ENCODE data around the gene CD58.
"Not testable (repeated sequence)": the region's sequence is repeated elsewhere in the genome, so short reads cannot be mapped to it uniquely, and the experiment has no call there.

The CD58 gene

GRCh38 chr1:116570358-116571214, at the start of gene CD58 (continued):
- TF ChIP-seq ZNF138 (tag by site-specific recombination; IDR thresholded peaks at IDR 0.05; ENCODE audit: borderline replicate concordance), result no peak

GRCh38 chr1:116620392-116620791, 49.6 kb upstream of the CD58 start:
- H3K4me3 ChIP-seq (ENCODE audit: low read depth, low read length); POLR2A ChIA-PET; CTCF ChIA-PET; H3K36me3 ChIP-seq (ENCODE audit: control insufficient read depth in 2 of 2, insufficient read depth in 1 of 2, low read length in 2 of 2); H3K27ac ChIP-seq (ENCODE audit: extremely low read depth, low read depth, low read length); H3K9me3 ChIP-seq (ENCODE audit: control insufficient read depth, insufficient read depth, low read depth, low read length); H3K4me1 ChIP-seq (ENCODE audit: control insufficient read depth, insufficient read depth, low read length): not testable (repeated sequence)
- TF ChIP-seq ZNF350 (tag by site-specific recombination; IDR thresholded peaks at IDR 0.05), result peak; percentile 88

DNA sequence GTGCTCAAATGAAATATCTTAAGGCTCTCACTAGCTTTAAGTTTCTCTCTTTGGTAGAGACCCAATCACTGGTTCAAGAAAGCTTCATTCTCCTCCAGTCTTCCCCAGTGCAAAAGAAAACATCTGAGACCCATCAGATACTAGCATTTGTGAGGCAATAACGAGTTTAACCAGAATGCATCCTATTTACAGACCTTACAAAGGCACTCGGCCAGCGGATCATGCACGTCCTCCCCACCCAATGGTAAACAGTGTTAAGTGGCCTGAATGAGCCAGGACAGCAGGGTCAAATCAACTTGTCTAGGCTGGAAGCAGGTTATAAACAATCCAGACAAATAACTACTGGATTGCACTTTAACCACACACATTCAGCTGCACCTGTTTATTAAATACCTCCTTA, 48.3 kb upstream of the CD58 start:
- H3K4me3 ChIP-seq (ENCODE audit: low read depth, low read length); H3K4me1 ChIP-seq (ENCODE audit: control insufficient read depth, insufficient read depth, low read length); H3K36me3 ChIP-seq (ENCODE audit: control insufficient read depth in 2 of 2, insufficient read depth in 1 of 2, low read length in 2 of 2); POLR2A ChIA-PET; H3K9me3 ChIP-seq (ENCODE audit: control insufficient read depth, insufficient read depth, low read depth, low read length); H3K27ac ChIP-seq (ENCODE audit: extremely low read depth, low read depth, low read length); CTCF ChIA-PET: not testable (repeated sequence)

GRCh38 chr1:116617808-116618207, 47.0 kb upstream of the CD58 start:
- H3K4me3 ChIP-seq (ENCODE audit: low read depth, low read length); H3K36me3 ChIP-seq (ENCODE audit: control insufficient read depth in 2 of 2, insufficient read depth in 1 of 2, low read length in 2 of 2); POLR2A ChIA-PET; CTCF ChIA-PET; H3K27ac ChIP-seq (ENCODE audit: extremely low read depth, low read depth, low read length); H3K9me3 ChIP-seq (ENCODE audit: control insufficient read depth, insufficient read depth, low read depth, low read length); H3K4me1 ChIP-seq (ENCODE audit: control insufficient read depth, insufficient read depth, low read length): not testable (repeated sequence)

- POLR2A ChIA-PET; H3K4me1 ChIP-seq (ENCODE audit: control insufficient read depth, insufficient read depth, low read length); CTCF ChIA-PET: not testable (repeated sequence)
Measured at GRCh38 chr1:116613825-116614224, 43.0 kb upstream of the CD58 start.

GRCh38 chr1:116609801-116610371, 39.1 kb upstream of the CD58 start:
- H3K9me3 ChIP-seq (ENCODE audit: control insufficient read depth, insufficient read depth, low read depth, low read length); H3K27ac ChIP-seq (ENCODE audit: extremely low read depth, low read depth, low read length); POLR2A ChIA-PET; H3K4me3 ChIP-seq (ENCODE audit: low read depth, low read length); H3K36me3 ChIP-seq (ENCODE audit: control insufficient read depth in 2 of 2, insufficient read depth in 1 of 2, low read length in 2 of 2); H3K4me1 ChIP-seq (ENCODE audit: control insufficient read depth, insufficient read depth, low read length): not testable (repeated sequence)
- CTCF ChIA-PET, result interaction anchor here (0.7 to 0.9 kb wide), 2 partner anchors 15 to 208 kb away, joined by 3 read pairs; no protein-coding TSS in a partner anchor

More at GRCh38 chr1:116613825-116614224, 43.0 kb upstream of the CD58 start:
- not testable (repeated sequence) for H3K36me3 ChIP-seq (ENCODE audit: control insufficient read depth in 2 of 2, insufficient read depth in 1 of 2, low read length in 2 of 2); H3K27ac ChIP-seq (ENCODE audit: extremely low read depth, low read depth, low read length); H3K4me3 ChIP-seq (ENCODE audit: low read depth, low read length); H3K9me3 ChIP-seq (ENCODE audit: control insufficient read depth, insufficient read depth, low read depth, low read length)

DNA sequence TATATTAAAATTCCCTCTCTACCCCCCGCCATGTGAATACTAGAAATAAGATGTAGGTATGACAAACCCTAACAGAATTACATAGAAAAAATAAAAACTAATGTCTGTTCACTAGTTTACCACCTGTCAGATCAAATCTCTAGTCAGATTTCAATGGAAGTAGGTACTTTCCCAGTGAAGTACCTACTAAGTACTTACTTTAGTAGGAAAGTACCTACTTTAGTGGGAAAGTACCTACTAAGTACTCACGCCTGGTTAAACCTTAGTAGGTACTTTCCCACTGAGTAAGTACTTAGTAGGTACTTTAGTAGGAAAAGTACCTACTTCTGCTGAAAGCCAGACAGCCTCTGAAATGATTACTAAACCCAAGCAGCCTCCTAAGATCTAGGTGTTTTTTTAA, 38.0 kb upstream of the CD58 start:
- H3K9me3 ChIP-seq (ENCODE audit: control insufficient read depth, insufficient read depth, low read depth, low read length); POLR2A ChIA-PET; H3K27ac ChIP-seq (ENCODE audit: extremely low read depth, low read depth, low read length); H3K4me1 ChIP-seq (ENCODE audit: control insufficient read depth, insufficient read depth, low read length); H3K36me3 ChIP-seq (ENCODE audit: control insufficient read depth in 2 of 2, insufficient read depth in 1 of 2, low read length in 2 of 2); H3K4me3 ChIP-seq (ENCODE audit: low read depth, low read length): not testable (repeated sequence)
- CTCF ChIA-PET, result interaction anchor here (0.7 kb wide), 1 partner anchor 12 kb away, joined by 3 read pairs; no protein-coding TSS in a partner anchor

DNA sequence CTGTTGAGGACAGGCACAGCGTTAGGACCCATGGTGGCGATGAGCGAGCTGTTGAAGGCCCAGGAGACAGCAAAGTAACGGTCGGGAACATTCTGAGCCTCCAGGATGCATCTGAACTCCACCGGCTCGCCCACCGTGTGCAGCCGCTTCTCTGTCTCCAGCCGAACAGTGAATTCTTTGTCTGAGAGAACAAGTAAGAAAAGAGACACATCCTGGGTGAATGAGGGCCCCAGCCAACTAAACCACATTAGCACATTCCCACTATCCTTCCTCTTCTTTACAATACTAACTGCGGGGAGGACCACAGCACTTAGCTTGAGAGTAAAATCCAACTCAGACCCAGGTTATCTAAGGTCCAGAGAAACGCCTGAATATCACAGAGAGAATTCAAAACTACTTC, 37.3 kb upstream of the CD58 start:
- H3K4me1 ChIP-seq (ENCODE audit: control insufficient read depth, insufficient read depth, low read length); H3K27ac ChIP-seq (ENCODE audit: extremely low read depth, low read depth, low read length); POLR2A ChIA-PET; H3K9me3 ChIP-seq (ENCODE audit: control insufficient read depth, insufficient read depth, low read depth, low read length); H3K36me3 ChIP-seq (ENCODE audit: control insufficient read depth in 2 of 2, insufficient read depth in 1 of 2, low read length in 2 of 2); H3K4me3 ChIP-seq (ENCODE audit: low read depth, low read length): not testable (repeated sequence)
- CTCF ChIA-PET, result interaction anchor here (0.7 kb wide), 1 partner anchor 11 kb away, joined by 3 read pairs; no protein-coding TSS in a partner anchor

GRCh38 chr1:116607463-116607862, 36.6 kb upstream of the CD58 start:
- H3K4me1 ChIP-seq (ENCODE audit: control insufficient read depth, insufficient read depth, low read length); H3K9me3 ChIP-seq (ENCODE audit: control insufficient read depth, insufficient read depth, low read depth, low read length); H3K27ac ChIP-seq (ENCODE audit: extremely low read depth, low read depth, low read length); POLR2A ChIA-PET; H3K4me3 ChIP-seq (ENCODE audit: low read depth, low read length); CTCF ChIA-PET; H3K36me3 ChIP-seq (ENCODE audit: control insufficient read depth in 2 of 2, insufficient read depth in 1 of 2, low read length in 2 of 2): not testable (repeated sequence)

GRCh38 chr1:116606067-116606466, 35.2 kb upstream of the CD58 start:
- H3K4me3 ChIP-seq (ENCODE audit: low read depth, low read length); CTCF ChIA-PET; H3K36me3 ChIP-seq (ENCODE audit: control insufficient read depth in 2 of 2, insufficient read depth in 1 of 2, low read length in 2 of 2); H3K27ac ChIP-seq (ENCODE audit: extremely low read depth, low read depth, low read length); H3K4me1 ChIP-seq (ENCODE audit: control insufficient read depth, insufficient read depth, low read length); POLR2A ChIA-PET; H3K9me3 ChIP-seq (ENCODE audit: control insufficient read depth, insufficient read depth, low read depth, low read length): not testable (repeated sequence)

All from HEK293 (cell line).